ENCODE data around the gene CFAP299.

GRCh38 chr4:80422727-80423404, 87.3 kb downstream of the CFAP299 start:
- no peak for TF ChIP-seq CTCF (IDR thresholded peaks at IDR 0.05; ENCODE audit: insufficient read depth, low read length, poor library complexity, severe bottlenecking)
- no peak for TF ChIP-seq EZH2phosphoT487 (conservative IDR thresholded peaks at IDR 0.05; ENCODE audit: low read length)
